Measurements from ENCODE around the gene YIPF5.

YIPF5 gene

GRCh38 chr5:144122081-144122480 is 48.4 kb downstream of the YIPF5 start:
- DNase-seq: no peak

DNA sequence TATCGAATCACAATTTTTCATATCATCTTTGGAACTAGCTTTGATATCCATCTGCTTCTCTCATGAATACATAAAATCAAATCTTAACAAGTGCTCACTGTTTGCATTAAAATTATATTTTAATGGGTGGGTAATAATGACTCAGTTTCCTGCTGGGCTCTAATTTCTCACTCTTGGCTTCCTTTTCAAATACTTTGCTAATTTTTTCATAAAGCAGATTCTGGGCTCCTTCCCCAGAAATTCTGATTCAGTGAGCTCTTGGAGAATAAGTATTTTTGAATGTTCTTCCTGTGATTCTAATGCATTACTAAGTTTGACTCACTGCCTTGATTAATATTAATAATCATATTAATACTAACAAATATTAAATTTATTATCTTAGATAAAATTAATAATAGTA is 48.9 kb downstream of the YIPF5 start:
- DNase-seq: no peak

DNA sequence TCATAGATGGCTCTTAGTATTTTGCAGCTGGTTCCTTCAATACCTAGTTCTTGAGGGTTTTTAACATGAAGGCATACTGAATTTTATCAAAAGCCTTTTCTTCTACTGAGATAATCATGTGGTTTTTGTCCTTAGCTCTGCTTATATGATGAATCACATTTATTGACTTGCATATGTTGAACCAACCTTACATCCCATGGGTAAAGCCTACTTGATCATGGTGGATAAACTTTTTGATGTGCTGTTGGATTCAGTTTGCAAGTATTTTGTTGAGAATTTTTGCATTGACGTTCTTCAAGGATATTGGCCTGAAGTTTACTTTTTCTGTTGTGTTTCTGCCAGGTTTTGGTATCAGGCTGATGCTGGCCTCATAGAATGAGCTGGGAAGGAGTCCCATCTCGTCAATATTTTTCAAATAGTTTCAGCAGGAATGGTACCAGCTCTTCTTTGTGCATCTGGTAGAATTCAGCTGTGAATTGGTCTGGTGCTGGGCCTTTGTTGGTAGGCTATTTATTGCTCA is 49.7 kb downstream of the YIPF5 start:
- DNase-seq: no peak

GRCh38 chr5:144117412-144117811 is 53.0 kb downstream of the YIPF5 start:
- DNase-seq: no peak

DNA sequence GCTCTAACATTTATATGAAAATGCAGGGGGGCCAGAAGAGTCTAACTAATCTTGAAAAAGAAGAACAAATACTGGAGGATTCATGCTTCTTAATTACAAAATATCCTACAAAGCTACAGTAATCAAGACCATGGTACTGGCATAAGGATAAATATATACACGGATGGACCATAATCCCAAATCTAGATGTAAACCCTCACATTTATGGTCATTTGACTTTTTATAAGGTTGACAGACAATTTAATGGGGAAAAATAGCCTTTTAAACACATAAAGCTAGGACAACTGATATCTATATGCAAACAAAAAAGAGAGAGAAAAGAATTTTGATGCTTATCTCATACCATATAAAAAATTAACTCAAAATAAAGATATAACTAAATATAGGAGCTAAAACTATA is 55.9 kb downstream of the YIPF5 start:
- no peak for DNase-seq
